Caco-2 (cell line): ENCODE measurements around the gene ERAS. TPM values are rescaled to one million over a fixed set of nuclear protein-coding genes. Genes with fewer than 3 reads are reported as not detected.
A peak's percentile ranks its signal among the peaks of the same experiment; 100 is the strongest.

Experiments
- Bru-seq: library from RNA; stranded (reverse); fragments of 400-500 nt; gene quantifications from one replicate; lab custom pipeline; 2021; lab: Mats Ljungman, UMichigan
- BruChase-seq, 2 experiments: library from RNA; stranded (reverse); fragments of 400-500 nt; gene quantifications; one replicate each; lab custom pipeline; 2021; lab: Mats Ljungman, UMichigan
- BruUV-seq: library from RNA; stranded (reverse); fragments of 400-500 nt; replicated peaks from 2 replicates; lab custom pipeline; 2021; lab: Mats Ljungman, UMichigan
- CTCF ChIA-PET: fragments of 300-600 bp; sonication (Branson Sonifier 250); formaldehyde crosslinking; loops from one replicate; lab custom pipeline; 2022; ENCODE audit warnings: antibody characterized with exemption; lab: Charles Lee
- POLR2A ChIA-PET: fragments of 300-600 bp; sonication (Branson Sonifier 250); formaldehyde crosslinking; loops from one replicate; lab custom pipeline; 2022; ENCODE audit warnings: antibody characterized with exemption; lab: Charles Lee
- DNase-seq, 2 experiments: peaks; one replicate each; pipeline versions ENCODE4 v3.0.0 to v3.0.0-alpha.2; 2020 to 2022
- H3K27me3 ChIP-seq: replicated peaks from 2 replicates; pipeline ENCODE4 v1.6.0; 2011; ENCODE audit warnings: low read length; ENCODE audit not compliant: control insufficient read depth, insufficient read depth
- H3K36me3 ChIP-seq: 2 replicates; pipeline ENCODE4 v1.5.1; 2011; ENCODE audit warnings: low read length; ENCODE audit not compliant: control insufficient read depth, insufficient read depth
- H3K4me1 ChIP-seq: fragments of 250-450 bp; sonication (Bioruptor Pico); 2 replicates; pipeline ENCODE4 v1.5.1; 2020; ENCODE audit warnings: mild to moderate bottlenecking
- H3K4me3 ChIP-seq: 2 replicates; pipeline ENCODE4 v1.5.1; 2011; ENCODE audit warnings: low read depth, mild to moderate bottlenecking, control low read depth, low read length
- H3K9me3 ChIP-seq: fragments of 250-450 bp; sonication (Bioruptor Pico); 2 replicates; pipeline ENCODE4 v1.5.1; 2020; ENCODE audit warnings: mild to moderate bottlenecking, moderate library complexity
- H3K27ac Mint-ChIP-seq: one replicate; pipeline ENCODE4 v1.8.0; 2022; ENCODE audit warnings: mixed read lengths; ENCODE audit not compliant: unreplicated experiment
- H3K27me3 Mint-ChIP-seq: one replicate; pipeline ENCODE4 v1.8.0; 2022; ENCODE audit warnings: mixed read lengths; ENCODE audit not compliant: insufficient read depth, unreplicated experiment
- H3K36me3 Mint-ChIP-seq: one replicate; pipeline ENCODE4 v1.8.0; 2022; ENCODE audit warnings: mild to moderate bottlenecking, mixed read lengths; ENCODE audit not compliant: insufficient read depth, unreplicated experiment
- H3K4me1 Mint-ChIP-seq: one replicate; pipeline ENCODE4 v1.8.0; 2022; ENCODE audit warnings: low read depth, mixed read lengths; ENCODE audit not compliant: unreplicated experiment
- H3K4me3 Mint-ChIP-seq: one replicate; pipeline ENCODE4 v1.8.0; 2022; ENCODE audit warnings: mild to moderate bottlenecking, moderate library complexity, mixed read lengths; ENCODE audit not compliant: unreplicated experiment
- H3K9me3 Mint-ChIP-seq: one replicate; pipeline ENCODE4 v1.8.0; 2022; ENCODE audit warnings: mixed read lengths; ENCODE audit not compliant: unreplicated experiment
- CTCF ChIP-seq, 2 experiments: fragments of 200-600 bp in 1 of 2; IDR thresholded peaks; 1 replicate in 1 of 2; 2 replicates in 1 of 2; pipeline versions ENCODE4 v1.5.1 to v1.8.0; 2011 to 2022; ENCODE audit warnings: antibody characterized with exemption in 1 of 2, control low read depth in 1 of 2, inconsistent platforms in 1 of 2, low read depth in 1 of 2, low read length in 1 of 2, mild to moderate bottlenecking in 1 of 2, moderate library complexity in 1 of 2; ENCODE audit not compliant: insufficient read depth in 1 of 2, severe bottlenecking in 1 of 2, unreplicated experiment in 1 of 2
- intact Hi-C: fragments of 100-400 bp; cut with micrococcal nuclease; formaldehyde crosslinking; loops from one replicate; pipeline ENCODE4 v1.10.0; 2022; ENCODE audit not compliant: unreplicated experiment
- long read RNA-seq: library from polyadenylated mRNA; stranded (forward); transcript quantifications from one replicate; pipeline ENCODE4 v2.0.0, GENCODE V29; 2022
- total RNA-seq: library from RNA; stranded (reverse); gene quantifications from 2 replicates; pipeline ENCODE4 v1.2.3, GENCODE V29; 2022

ERAS gene
- not detected in 2 replicates for total RNA-seq
- Bru-seq, nascent RNA: percentile 33 among the genes with signal in this experiment
- percentile 14 among the genes with signal in this experiment for BruChase-seq, experiment 1, labeled RNA remaining after a 2-hour chase
- not detected for BruChase-seq, experiment 2, labeled RNA remaining after a 6-hour chase
- long read RNA-seq: 0 reads

DNA sequence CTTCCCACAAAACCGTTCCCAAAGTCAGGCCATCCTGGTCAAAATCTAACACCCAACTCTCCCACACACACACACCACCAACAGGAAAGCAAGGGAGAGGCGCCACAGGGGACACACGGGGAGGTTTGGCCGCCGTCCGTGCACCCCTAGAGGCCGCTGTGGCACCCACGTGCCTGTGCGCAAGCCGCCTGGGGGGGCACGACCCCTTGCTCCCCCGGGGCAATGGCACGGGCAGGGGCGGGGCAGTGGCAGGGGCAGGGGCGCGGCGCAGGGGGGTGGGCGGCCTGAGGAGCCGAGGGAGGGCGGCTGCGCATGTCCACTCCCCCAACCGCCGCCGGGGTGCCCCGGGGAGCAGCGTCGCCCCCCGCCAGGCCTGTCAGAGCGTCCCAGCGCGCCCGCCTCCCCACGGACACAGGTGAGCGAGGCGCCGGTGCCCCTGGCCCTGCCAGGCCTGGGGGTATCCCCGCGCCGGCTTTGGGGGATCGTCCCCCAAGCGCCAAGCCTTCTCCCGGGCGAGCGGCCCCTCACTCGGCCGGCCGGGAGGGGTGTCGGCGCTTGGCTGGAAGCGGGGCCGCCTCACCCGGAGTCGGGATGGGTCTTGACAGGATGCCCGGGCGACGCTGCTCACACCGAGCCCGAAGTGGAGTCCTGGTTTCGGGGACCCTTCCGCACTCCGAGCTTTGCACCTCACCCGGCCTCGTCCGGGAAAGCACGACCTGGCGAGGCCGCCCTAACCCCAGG, at the start of gene ERAS:
TSS of gene ERAS (plus strand) at position 379 of the 741 bp plus-strand sequence. CDS start 2,611 bp downstream, outside the sequence.
- CTCF ChIA-PET: no interaction called here
- intact Hi-C loops: no loop called here

GRCh38 chrX:48776818-48777439, 49.4 kb upstream of the ERAS start:
- Mint-ChIP-seq H3K27ac (no peak overlapping the region), H3K4me3 (no peak overlapping the region), H3K36me3 (no peaks in the 10 kb centered on the region), H3K9me3 (no peaks in the 10 kb centered on the region), H3K4me1 (no peaks in the 10 kb centered on the region), H3K27me3 (peaks cover 8% of the 10 kb centered on the region)
- Histone ChIP-seq H3K4me3 (no peak overlapping the region), H3K4me1 (no peaks in the 10 kb centered on the region), H3K9me3 (no peaks in the 10 kb centered on the region), H3K36me3 (no peaks in the 10 kb centered on the region), H3K27me3 (no peaks in the 10 kb centered on the region)
- CTCF ChIA-PET: no interaction called here
- BruUV-seq: no TSS peak
- POLR2A ChIA-PET: no interaction called here
- intact Hi-C loops: no loop called here
- DNase-seq: no peak
- TF ChIP-seq CTCF (IDR thresholded peaks at IDR 0.05; ENCODE audit: insufficient read depth in 1 of 2, low read depth in 1 of 2, low read length in 1 of 2, severe bottlenecking in 1 of 2, unreplicated experiment in 1 of 2): no peak

More for the DNA sequence above, at the start of gene ERAS:
- DNase-seq: no peak
- Histone ChIP-seq H3K4me3 (no peak within 1 kb of the TSS), H3K9me3 (no peaks in the 10 kb centered on the region), H3K4me1 (no peaks in the 10 kb centered on the region), H3K36me3 (no peaks in the 10 kb centered on the region; the same call in 1 of the 2 replicates), H3K27me3 (no peaks in the 10 kb centered on the region)
- Mint-ChIP-seq H3K36me3 (peaks cover 5% of the 10 kb centered on the region), H3K27ac (no peak within 1 kb of the TSS), H3K27me3 (no peaks in the 10 kb centered on the region), H3K4me3 (no peak within 1 kb of the TSS), H3K4me1 (no peaks in the 10 kb centered on the region), H3K9me3 (no peaks in the 10 kb centered on the region)
- BruUV-seq: no TSS peak
- POLR2A ChIA-PET: no interaction called here
- TF ChIP-seq CTCF (IDR thresholded peaks at IDR 0.05; ENCODE audit: insufficient read depth in 1 of 2, low read depth in 1 of 2, low read length in 1 of 2, severe bottlenecking in 1 of 2, unreplicated experiment in 1 of 2): no peak

DNA sequence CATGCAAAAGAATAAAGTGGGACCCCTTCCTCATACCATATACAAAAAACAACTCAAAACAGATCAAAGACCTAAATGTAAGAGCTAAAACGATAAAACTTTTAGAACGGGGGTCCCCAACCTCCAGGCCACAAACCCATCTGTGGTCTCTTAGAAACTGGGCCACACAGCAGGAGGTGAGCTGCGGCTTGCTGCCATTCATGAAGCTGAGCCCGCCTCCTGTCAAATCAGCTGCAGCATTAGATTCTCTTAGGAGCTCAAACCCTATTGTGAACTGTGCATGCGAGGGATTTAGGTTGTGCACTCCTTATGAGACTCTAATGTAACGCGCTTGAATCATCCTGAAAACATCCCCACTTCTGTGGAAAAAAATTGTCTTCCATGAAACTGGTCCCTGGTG, 46.9 kb upstream of the ERAS start:
- no peaks in the 10 kb centered on the region for H3K4me1 Mint-ChIP-seq
- Histone ChIP-seq H3K9me3 (no peaks in the 10 kb centered on the region), H3K36me3 (no peaks in the 10 kb centered on the region), H3K27me3 (no peaks in the 10 kb centered on the region), H3K4me1 (no peaks in the 10 kb centered on the region), H3K4me3 (no peak overlapping the region)
- BruUV-seq: no TSS peak
- no peak for TF ChIP-seq CTCF (IDR thresholded peaks at IDR 0.05; ENCODE audit: insufficient read depth in 1 of 2, low read depth in 1 of 2, low read length in 1 of 2, severe bottlenecking in 1 of 2, unreplicated experiment in 1 of 2)
- intact Hi-C loops: no loop called here
- H3K4me3 Mint-ChIP-seq: no peak overlapping the region
- no peak for DNase-seq
- ChIA-PET POLR2A (no interaction called here), CTCF (no interaction called here)
- no peak overlapping the region for H3K27ac Mint-ChIP-seq
- no peaks in the 10 kb centered on the region for H3K9me3 Mint-ChIP-seq
- H3K36me3 Mint-ChIP-seq: no peaks in the 10 kb centered on the region
- peaks cover 8% of the 10 kb centered on the region for H3K27me3 Mint-ChIP-seq
